LNCaP clone FGC (cell line): ENCODE data around the gene CELF4.

Source experiments
- DNase-seq: peaks from one replicate; pipeline ENCODE4 v3.0.0-alpha.2; 2011; ENCODE audit warnings: low read depth
- H3K4me3 ChIP-seq: 2 replicates; pipeline ENCODE4 v1.5.1; 2011; ENCODE audit warnings: mild to moderate bottlenecking, low read depth, low read length, control low read depth
- CTCF ChIP-seq: IDR thresholded peaks from 2 replicates; pipeline ENCODE4 v1.5.1; 2012; ENCODE audit warnings: mild to moderate bottlenecking; ENCODE audit not compliant: control insufficient read depth, insufficient read depth; ENCODE audit errors: extremely low read depth

Gene CELF4

DNA sequence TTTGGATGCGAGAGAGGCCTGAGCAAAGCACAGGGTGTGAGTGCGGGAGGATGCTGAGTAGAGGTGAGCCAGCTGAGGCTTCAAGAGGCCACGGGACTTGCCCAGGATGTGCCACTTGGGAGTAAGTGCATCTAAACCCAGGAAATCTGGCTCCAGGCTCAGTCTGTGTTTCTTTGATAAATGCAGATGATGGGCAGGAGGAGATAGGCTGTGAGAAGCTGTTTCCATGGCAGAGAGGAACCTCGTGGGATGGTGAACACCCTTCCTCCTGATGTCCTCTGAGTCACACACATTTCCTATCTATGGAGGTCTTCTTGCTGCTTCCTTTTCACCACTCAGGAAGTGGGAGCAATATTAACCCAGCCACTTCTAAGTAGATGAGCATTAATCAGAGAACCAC is 38.4 kb upstream of the CELF4 start:
- H3K4me3 ChIP-seq = no peak overlapping the region
- no peak for TF ChIP-seq CTCF
- no peak for DNase-seq

DNA sequence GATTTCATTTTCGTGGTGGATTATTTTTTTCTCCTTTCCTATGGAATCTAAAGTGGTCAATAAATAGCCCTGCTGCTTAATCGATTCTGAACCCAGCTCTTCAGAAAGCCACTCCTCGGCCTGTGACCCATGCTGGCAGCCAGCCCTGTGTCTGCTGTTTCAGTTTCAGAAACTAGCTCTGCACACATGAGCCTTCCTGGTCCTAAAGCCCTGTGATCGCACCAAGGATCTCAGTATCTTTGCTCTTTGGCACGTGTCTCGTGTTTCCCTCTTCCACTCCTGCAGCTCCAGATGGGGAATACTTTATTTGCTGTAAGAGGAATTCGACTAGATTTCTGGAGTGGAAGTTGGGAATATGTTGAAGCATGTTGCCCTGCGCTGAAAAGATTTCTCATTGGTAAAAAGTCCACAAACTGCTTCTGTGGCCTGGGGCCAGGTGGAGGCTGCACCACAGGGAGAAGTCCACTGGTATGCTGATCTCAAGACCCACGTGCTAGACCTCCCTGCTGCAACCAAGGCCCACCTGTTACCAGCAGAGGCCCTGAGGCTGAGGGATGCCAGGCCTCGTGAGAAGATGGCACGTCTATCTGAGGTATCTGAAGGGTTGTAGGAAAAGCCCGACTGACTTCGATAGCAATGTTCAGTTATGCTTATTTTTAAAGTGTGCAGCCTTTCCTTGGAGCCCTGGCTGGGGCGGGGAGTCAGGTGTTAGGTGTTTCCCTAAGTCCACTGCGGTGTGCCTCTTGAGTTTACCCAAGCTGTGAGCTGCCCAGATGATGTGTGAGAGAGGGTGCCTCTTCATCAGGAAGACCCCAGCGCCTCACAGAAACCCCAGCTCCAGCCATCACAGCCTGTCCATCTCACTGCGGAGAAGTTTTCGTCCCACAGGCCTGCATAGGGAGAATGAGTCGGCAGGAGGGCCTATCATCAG is 33.6 kb upstream of the CELF4 start:
- no peak for DNase-seq
- no peak overlapping the region for H3K4me3 ChIP-seq
- TF ChIP-seq CTCF = no peak

DNA sequence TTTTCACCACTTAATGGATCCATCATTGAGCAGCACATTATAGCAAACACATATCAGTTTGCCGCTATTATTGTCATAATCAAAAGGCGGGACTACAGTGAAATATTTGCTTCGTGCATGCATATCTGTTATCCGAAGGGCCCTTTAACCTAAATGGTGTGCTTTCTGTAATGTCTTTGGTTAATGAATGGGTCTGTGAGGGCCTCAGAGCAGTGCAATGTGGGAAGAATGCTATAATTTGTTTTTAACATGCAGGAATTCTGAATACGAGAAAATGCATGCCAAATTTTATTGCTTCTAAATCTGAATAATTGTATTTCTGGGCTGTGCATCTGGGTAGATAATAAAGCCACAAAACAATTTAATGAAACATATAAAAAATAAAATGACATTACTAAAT is 32.8 kb upstream of the CELF4 start:
- no peak for TF ChIP-seq CTCF
- H3K4me3 ChIP-seq = no peak overlapping the region
- DNase-seq = no peak

DNA sequence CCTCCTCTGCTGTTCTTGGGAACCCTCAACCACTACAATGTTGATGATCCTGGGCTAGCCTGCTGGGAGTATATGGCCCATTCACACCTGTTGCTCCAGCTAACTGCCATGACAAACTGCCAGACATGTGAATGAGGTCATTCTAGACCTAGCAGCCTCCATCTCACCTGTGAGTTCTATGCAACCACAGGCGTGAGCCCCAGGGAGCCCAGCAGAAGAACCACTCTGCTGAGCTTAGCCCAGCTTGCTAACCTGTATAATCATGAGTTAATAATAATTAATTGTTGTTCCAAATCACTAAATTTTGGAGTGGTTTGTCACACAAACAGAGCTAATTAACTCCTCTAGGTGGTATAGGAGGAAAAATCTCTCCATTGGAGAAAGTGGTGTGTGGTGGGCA is 24.7 kb upstream of the CELF4 start:
- no peak for TF ChIP-seq CTCF
- DNase-seq = no peak
- no peak overlapping the region for H3K4me3 ChIP-seq

DNA sequence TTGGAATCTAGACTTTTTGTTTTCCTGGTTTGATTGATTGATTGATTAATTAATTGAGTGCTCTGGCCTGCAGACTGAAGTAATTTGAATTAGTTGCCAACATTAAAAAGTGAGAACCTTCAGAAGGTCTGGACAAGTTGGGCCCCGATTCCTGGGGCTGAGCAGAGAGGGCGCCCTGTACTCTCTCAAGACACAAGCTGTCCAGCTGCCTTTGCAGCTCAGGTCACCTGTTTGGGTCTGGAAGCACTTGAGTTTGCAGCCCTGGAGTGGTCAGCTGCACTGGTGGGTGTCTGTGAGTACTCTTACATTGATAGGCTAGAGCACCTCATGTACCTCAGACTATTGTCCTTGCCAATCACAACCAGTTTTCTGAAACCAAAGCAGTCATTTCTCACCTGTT is 22.7 kb upstream of the CELF4 start:
- DNase-seq = no peak
- TF ChIP-seq CTCF = no peak

DNA sequence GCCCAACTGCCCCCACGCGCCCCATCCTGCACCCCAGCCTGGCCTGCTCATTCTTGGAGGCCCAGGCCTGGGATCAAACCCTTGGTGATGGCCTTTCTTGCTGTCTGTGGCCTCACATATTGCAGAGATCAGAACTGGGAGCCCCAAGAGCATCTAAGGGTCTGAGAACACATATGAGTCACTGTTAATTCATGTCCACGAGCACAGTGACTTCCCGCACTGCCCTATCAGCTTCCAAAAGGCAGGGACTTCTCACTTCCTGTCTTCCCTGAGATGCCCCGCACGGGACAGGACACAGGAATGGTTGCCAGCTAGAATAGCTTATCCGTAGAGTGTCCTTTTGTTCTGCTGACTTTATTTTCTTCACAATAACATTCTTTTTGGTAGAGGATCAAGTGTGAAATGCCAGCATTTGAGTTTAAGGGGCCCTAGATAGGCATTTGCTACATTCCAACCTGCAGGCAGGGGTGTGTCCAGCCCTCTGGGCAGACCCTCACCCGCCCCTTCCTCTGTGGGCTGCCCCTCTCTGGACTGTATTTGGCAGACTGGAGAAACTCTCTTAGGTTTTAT is 21.1 kb upstream of the CELF4 start:
- DNase-seq = no peak
- no peak overlapping the region for H3K4me3 ChIP-seq
- no peak for TF ChIP-seq CTCF

More for the DNA sequence above, 22.7 kb upstream of the CELF4 start:
- H3K4me3 ChIP-seq = no peak overlapping the region
